K562 (cell line): ENCODE data around the gene DLG4. TPM values are rescaled to one million over a fixed set of nuclear protein-coding genes. Genes with fewer than 3 reads are reported as not detected.

Source experiments
- ATAC-seq: fragments of 200-7000 bp; cut with Tn5 transposase; 3 replicates; pipeline ENCODE4 v1.9.1; 2020; ENCODE audit warnings: moderate library complexity
- BruUV-seq: library from RNA; stranded (reverse); fragments of 400-500 nt; replicated peaks from 2 replicates; lab custom pipeline; 2021; lab: Mats Ljungman, UMichigan
- CTCF ChIA-PET: fragments of 300-600 bp; formaldehyde crosslinking; extraction: SDS; loops from one replicate; lab custom pipeline; 2021; ENCODE audit warnings: low intra/inter-chr PET ratio; lab: Yijun Ruan, JAX
- POLR2A ChIA-PET: fragments of 300-600, 350-650 bp; sonication (Branson Sonifier 250); formaldehyde crosslinking; extraction: SDS; loops from one replicate; lab custom pipeline; 2021; ENCODE audit warnings: antibody characterized with exemption, inconsistent platforms; lab: Yijun Ruan, JAX
- DNase-seq, 4 experiments: peaks; one replicate each; pipeline versions ENCODE4 v3.0.0 to v3.0.0-alpha.2; 2011 to 2018; ENCODE audit warnings: low spot score in 3 of 4, mixed read lengths in 3 of 4; ENCODE audit errors: extremely low read depth in 1 of 4
- FAIRE-seq: peaks from 2 replicates; lab custom pipeline; 2011; peaks lifted over from hg19 to GRCh38; lab: Jason Lieb, UNC
- H2AFZ ChIP-seq: 2 replicates; pipeline ENCODE4 v1.6.0; 2011; ENCODE audit warnings: low read depth, low read length, control low read depth, inconsistent platforms
- H3K27ac ChIP-seq: fragments of 200-600 bp; 3 replicates; pipeline ENCODE4 v1.8.0; 2011; ENCODE audit warnings: low read depth, mild to moderate bottlenecking, control low read depth, inconsistent platforms, low read length, moderate library complexity, mixed read lengths; ENCODE audit errors: extremely low read depth
- H3K27me3 ChIP-seq, 2 experiments: fragments of 300-600 bp in 1 of 2; 2 replicates in 1 of 2; 3 replicates in 1 of 2; pipeline versions ENCODE4 v1.6.0 to v1.8.0; 2011; ENCODE audit warnings: inconsistent platforms in 2 of 2, low read length in 2 of 2, mild to moderate bottlenecking in 1 of 2, mixed read lengths in 1 of 2, moderate library complexity in 1 of 2; ENCODE audit not compliant: control insufficient read depth in 2 of 2, insufficient read depth in 2 of 2
- H3K36me3 ChIP-seq: fragments of 300-600 bp; 3 replicates; pipeline ENCODE4 v1.8.0; 2011; ENCODE audit warnings: mild to moderate bottlenecking, low read length, inconsistent platforms; ENCODE audit not compliant: control insufficient read depth, insufficient read depth
- H3K4me1 ChIP-seq, 2 experiments: fragments of 200-600 bp in 1 of 2; replicated peaks in 1 of 2; 2 replicates in 1 of 2; 3 replicates in 1 of 2; pipeline versions ENCODE4 v1.5.1 to v1.8.0; 2011; ENCODE audit warnings: inconsistent platforms in 2 of 2, low read length in 2 of 2, mild to moderate bottlenecking in 1 of 2, mixed read lengths in 1 of 2, moderate library complexity in 1 of 2; ENCODE audit not compliant: control insufficient read depth in 2 of 2, insufficient read depth in 2 of 2
- H3K4me2 ChIP-seq: 2 replicates; pipeline ENCODE4 v1.6.1; 2011; ENCODE audit warnings: low read length, control low read depth, inconsistent platforms, mixed read lengths; ENCODE audit not compliant: insufficient read depth
- H3K4me3 ChIP-seq: fragments of 200-600 bp; sonication (generic), shearing (Covaris generic); 2 replicates; pipeline ENCODE4 v1.5.1; 2016; ENCODE audit warnings: control low read depth, inconsistent platforms
- H3K79me2 ChIP-seq: fragments of 200-600 bp; 3 replicates; pipeline ENCODE4 v1.8.0; 2011; ENCODE audit warnings: low read length, inconsistent platforms; ENCODE audit not compliant: control insufficient read depth, insufficient read depth
- H3K9ac ChIP-seq, 2 experiments: 2 replicates each; pipeline versions ENCODE4 v1.6.0 to v1.6.1; 2011; ENCODE audit warnings: low read depth in 2 of 2, low read length in 2 of 2, control low read depth in 1 of 2, inconsistent platforms in 1 of 2, mild to moderate bottlenecking in 1 of 2, mixed read lengths in 1 of 2; ENCODE audit not compliant: insufficient read depth in 1 of 2
- H3K9me1 ChIP-seq: one replicate; pipeline ENCODE4 v1.6.0; 2011; ENCODE audit warnings: inconsistent platforms, mild to moderate bottlenecking, low read length, moderate library complexity; ENCODE audit not compliant: control insufficient read depth, insufficient read depth
- H3K9me3 ChIP-seq: replicated peaks from 2 replicates; pipeline ENCODE4 v1.5.1; 2011; ENCODE audit warnings: low read depth, low read length, inconsistent platforms; ENCODE audit not compliant: control insufficient read depth, insufficient read depth
- H4K20me1 ChIP-seq: replicated peaks from 2 replicates; pipeline ENCODE4 v1.6.1; 2011; ENCODE audit warnings: low read length, inconsistent platforms, mixed read lengths; ENCODE audit not compliant: control insufficient read depth, insufficient read depth
- ARID3B ChIP-seq: fragments of 250-450 bp; sonication (Bioruptor Pico); IDR thresholded peaks from 2 replicates; pipeline ENCODE4 v1.4.0; 2020; ENCODE audit warnings: borderline replicate concordance
- FOXJ2 ChIP-seq: fragments of 200-800 bp; sonication (Bioruptor generic); IDR thresholded peaks from 2 replicates; pipeline ENCODE4 v1.6.1; 2016; ENCODE audit warnings: missing genetic modification characterization, missing compliant biosample characterization
- ZNF263 ChIP-seq: sonication (generic); formaldehyde crosslinking; IDR thresholded peaks from 2 replicates; pipeline ENCODE4 v1.8.0; 2022; ENCODE audit warnings: mild to moderate bottlenecking, missing genetic modification reagents, borderline replicate concordance
- WGBS: fragments of 100-300 bp; shearing (Covaris generic); methylation state at CpG from one replicate; pipeline ENCODE4 v1.1.6; 2016; ENCODE audit warnings: low coverage, mixed read lengths; ENCODE audit not compliant: insufficient coverage; ENCODE audit errors: missing lambda C conversion rate; 5-methylcytosine and 5-hydroxymethylcytosine counted together
- in situ Hi-C: fragments of 300-500 bp; cut with MboI; formaldehyde crosslinking; loops from 4 replicates; pipeline ENCODE4 v1.15.0; 2018; ENCODE audit warnings: inconsistent platforms, mixed read lengths
- intact Hi-C: fragments of 100-400 bp; cut with micrococcal nuclease; formaldehyde crosslinking; loops from 2 replicates; pipeline ENCODE4 v1.14.2; 2022
- polyA plus RNA-seq, 8 experiments: library from polyadenylated mRNA; depleted of rRNA in 4 of 8; stranded (reverse) in 5 of 8; unstranded in 3 of 8; fragments of >200 nt; fragmentation: Nextera tagmentation in 2 of 8; fragmentation: Illumina TruSeq in 1 of 8; extraction: Ambion mirVana in 2 of 8; extraction: Trizol in 1 of 8; gene quantifications; 2 replicates each; pipeline versions ENCODE4 v1.2.1 to v1.2.3, GENCODE V29; 2011 to 2014; ENCODE audit warnings: inconsistent platforms in 1 of 8, missing spikeins in 1 of 8
- total RNA-seq, 7 experiments: library from RNA; depleted of rRNA in 6 of 7; stranded (reverse); fragments of >200 nt in 6 of 7; fragmentation: Illumina TruSeq in 2 of 7; extraction: Trizol in 2 of 7; gene quantifications; 2 replicates each; pipeline versions ENCODE4 v1.2.1 to v1.2.3, GENCODE V29; 2011 to 2021; ENCODE audit warnings: low replicate concordance in 1 of 7

Gene DLG4
- total and polyA plus RNA-seq, 9 of the 15 experiments (the other 6 are each of a cell fraction or from before 2014, with no cell fraction given), result 0.03 to 12.0 (median 4.1) TPM

GRCh38 chr17:7192271-7192937 is 27.2 kb downstream of the DLG4 start:
- Histone ChIP-seq H4K20me1 (no peaks in the 10 kb centered on the region), H3K4me3 (no peak overlapping the region), H3K27ac (no peak overlapping the region), H3K9me1 (no peaks in the 10 kb centered on the region), H2AFZ (no peak overlapping the region), H3K36me3 (peaks cover 21% of the 10 kb centered on the region; the same call in 1 of the 3 replicates), H3K27me3 (no peaks in the 10 kb centered on the region), H3K9me3 (no peaks in the 10 kb centered on the region), H3K79me2 (no peaks in the 10 kb centered on the region), H3K4me2 (no peak overlapping the region), H3K4me1 (peaks cover 3 to 6% of the 10 kb centered on the region in 2 experiments; a peak in 3 of 5 replicates), H3K9ac (no peak overlapping the region)
- intact Hi-C loops, result no loop called here
- POLR2A ChIA-PET, result no interaction called here
- ATAC-seq (no peak), FAIRE-seq (no peak), DNase-seq (no peak)
- TF ChIP-seq ZNF263 (peak; percentile 84), ARID3B (CRISPR knock-in tag) (no peak), FOXJ2 (no peak)
- WGBS, result 63% methylated on average over 4 of the region's 12 CpGs
- in situ Hi-C loops, result no loop called here
- BruUV-seq, result no TSS peak
- CTCF ChIA-PET, result no interaction called here
